Left lobe of liver (tissue), 2 donors: ENCODE measurements around the gene BRAF. TPM values are rescaled to one million over a fixed set of nuclear protein-coding genes. Genes with fewer than 3 reads are reported as not detected.
"Not testable (repeated sequence)": the region's sequence is repeated elsewhere in the genome, so short reads cannot be mapped to it uniquely, and the experiment has no call there.

ENCODE experiments used
- ATAC-seq: fragments of 200-7000 bp; cut with Tn5 transposase; one replicate; pipeline ENCODE4 v1.9.1; 2020; ENCODE audit warnings: mild to moderate bottlenecking, moderate library complexity
- DNase-seq: peaks from one replicate; pipeline ENCODE4 v3.0.0-alpha.2; 2020; ENCODE audit warnings: low spot score
- total RNA-seq: library from RNA; stranded (reverse); gene quantifications from one replicate; pipeline ENCODE4 v1.2.1, GENCODE V29; 2021
- donor health status: DM: no; HTN: no; CAD: no; lungs with moderate emphysema.
- donor health status: DM: no; HTN: yes; CAD: no.

BRAF gene
- total RNA-seq, 1 donor from 2014 or later: 9.0 TPM

DNA sequence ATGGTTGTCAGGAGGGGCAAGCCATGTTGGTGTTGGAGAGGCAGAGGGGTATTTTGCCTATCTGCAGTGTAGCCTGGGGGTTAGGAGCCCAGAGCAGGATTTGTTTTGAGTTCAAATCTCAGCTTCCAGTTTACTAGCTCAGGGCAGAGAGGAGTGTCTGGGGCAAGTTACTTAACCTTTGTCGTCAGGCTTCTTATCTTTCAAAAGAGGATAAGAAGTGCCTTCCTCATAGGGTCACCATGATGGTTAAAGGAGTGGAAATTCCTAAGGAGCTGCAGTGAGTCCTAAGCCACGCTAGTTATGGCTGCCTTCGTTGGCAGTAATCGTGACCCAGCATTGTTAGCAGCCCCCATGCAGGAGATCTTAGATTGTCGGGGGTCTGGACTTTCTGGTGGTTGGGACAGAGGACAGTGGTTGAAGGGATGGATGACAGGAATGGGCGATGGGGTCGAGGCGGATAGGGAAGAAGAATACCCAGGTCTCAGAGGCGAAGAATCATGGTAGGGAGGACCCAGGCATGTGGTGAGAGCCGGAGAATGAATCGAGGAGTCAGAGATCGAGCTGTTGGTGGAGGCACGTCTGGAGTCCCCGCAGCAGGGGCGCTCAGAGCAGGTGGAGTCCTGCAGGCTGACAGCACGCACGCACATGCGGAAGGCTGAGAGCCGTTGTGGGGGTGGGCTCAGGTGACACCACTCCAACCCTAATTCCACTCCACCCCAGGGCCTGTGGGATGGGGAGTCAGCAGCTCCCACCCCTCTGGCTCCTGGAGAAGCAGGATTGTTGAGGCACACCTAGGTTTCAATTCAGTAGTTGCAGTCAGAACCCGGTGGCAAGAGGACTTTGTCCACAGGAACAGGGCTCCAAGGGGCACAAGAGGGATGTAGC is 240.4 kb downstream of the BRAF start:
- ATAC-seq: no peak
- DNase-seq: no peak

- DNase-seq (peak; percentile 18), ATAC-seq (no peak)
These were observed 241.1 kb downstream of the BRAF start for GRCh38 chr7:140683657-140684056.

GRCh38 chr7:140681766-140682165 is 243.0 kb downstream of the BRAF start:
- ATAC-seq (no peak), DNase-seq (no peak)

GRCh38 chr7:140680886-140681285 is 243.8 kb downstream of the BRAF start:
- ATAC-seq (no peak), DNase-seq (no peak)

GRCh38 chr7:140679186-140679585 is 245.5 kb downstream of the BRAF start:
- DNase-seq: no peak
- ATAC-seq: no peak

- ATAC-seq (no peak), DNase-seq (no peak)
These were observed 246.0 kb downstream of the BRAF start for GRCh38 chr7:140678816-140679130.

- no peak for DNase-seq
- no peak for ATAC-seq
These were observed 246.5 kb downstream of the BRAF start for GRCh38 chr7:140678081-140678815.

DNA sequence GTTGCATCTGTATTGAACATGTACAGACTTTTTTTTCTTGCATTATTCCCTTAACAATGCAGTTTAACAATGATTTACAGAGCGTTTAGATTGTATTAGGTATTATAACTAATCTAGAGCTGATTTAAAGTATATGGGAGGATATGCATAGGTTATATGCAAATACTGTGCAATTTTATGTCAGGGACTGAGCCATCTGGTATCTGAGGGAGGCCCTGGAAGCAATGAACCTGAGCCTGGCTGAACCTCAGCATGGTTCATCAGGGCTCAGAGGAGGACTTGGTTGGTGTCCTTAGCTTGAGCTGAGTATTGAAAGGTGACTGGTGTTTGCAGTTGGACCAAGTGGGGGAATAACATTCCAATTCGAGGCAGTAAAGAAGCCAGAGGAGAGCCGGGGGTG is 247.2 kb downstream of the BRAF start:
- no peak for ATAC-seq

GRCh38 chr7:140676956-140677355 is 247.8 kb downstream of the BRAF start:
- not testable (repeated sequence) for ATAC-seq, DNase-seq

More for the DNA sequence above, 247.2 kb downstream of the BRAF start:
- no peak for DNase-seq

DNA sequence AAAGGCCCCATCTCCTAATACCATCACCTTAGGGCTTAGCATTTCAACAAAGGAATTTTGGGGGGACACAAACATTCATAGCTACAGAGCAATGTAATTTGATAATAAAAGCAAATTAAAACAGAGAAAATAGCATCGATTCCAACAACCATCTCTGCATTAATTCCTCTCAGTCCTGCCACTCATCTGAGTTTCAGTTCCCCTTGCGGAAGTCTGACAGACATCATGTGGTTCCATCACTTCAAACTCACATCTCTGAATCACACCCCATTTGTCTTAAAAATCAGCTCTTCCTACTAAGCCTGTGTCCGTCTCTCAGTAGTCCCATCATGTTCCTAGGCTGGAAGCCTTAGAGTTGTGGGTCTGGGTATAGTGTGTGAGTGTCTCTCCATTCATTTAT is 248.4 kb downstream of the BRAF start:
- no peak for ATAC-seq
- no peak for DNase-seq

- DNase-seq (no peak), ATAC-seq (no peak)
These were observed 249.0 kb downstream of the BRAF start for GRCh38 chr7:140675726-140676125.

DNA sequence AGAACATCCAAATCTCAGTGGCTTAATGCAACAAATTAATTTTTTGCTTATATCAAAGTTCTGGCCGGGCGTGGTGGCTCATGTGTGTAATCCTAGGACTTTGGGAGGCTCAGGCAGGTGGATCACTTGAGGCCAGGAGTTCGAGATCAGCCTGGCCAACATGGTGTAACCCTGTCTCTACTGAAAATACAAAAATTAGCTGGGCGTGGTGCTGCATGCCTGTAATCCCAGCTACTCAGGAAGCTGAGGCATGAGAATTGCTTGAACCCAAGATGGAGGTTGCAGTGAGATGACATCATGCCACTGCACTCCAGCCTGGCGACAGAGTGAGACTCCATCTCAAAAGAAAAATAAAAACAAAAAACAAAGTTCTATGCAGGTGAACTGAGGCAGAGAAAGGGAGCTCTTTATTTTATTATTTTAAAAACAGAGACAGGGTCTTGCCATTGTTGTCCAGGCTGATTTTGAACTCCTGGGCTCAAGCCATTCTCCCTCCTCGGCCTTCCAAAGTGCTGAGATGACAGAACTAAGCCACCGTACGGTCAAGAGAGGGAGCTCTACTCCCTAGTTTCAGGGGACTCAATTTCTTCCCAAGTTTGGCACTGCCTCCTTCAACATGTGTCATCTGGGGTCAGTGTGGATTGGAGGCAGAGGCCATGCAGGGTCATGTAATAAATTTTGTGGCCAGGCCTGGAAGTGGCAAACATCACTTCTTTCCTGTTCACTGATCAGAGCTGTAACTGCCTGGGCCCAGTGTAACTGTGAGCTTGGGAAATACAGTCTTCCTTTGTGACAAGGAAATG is 249.6 kb downstream of the BRAF start:
- ATAC-seq: peak; percentile 66
- no peak for DNase-seq

GRCh38 chr7:140674356-140674800 is 250.4 kb downstream of the BRAF start:
- DNase-seq (no peak), ATAC-seq (no peak)

- ATAC-seq (no peak), DNase-seq (no peak)
These were observed 251.0 kb downstream of the BRAF start for GRCh38 chr7:140673774-140674155.

GRCh38 chr7:140673063-140673773 is 251.5 kb downstream of the BRAF start:
- DNase-seq (peak; percentile 62), ATAC-seq (peak; percentile 61)

DNA sequence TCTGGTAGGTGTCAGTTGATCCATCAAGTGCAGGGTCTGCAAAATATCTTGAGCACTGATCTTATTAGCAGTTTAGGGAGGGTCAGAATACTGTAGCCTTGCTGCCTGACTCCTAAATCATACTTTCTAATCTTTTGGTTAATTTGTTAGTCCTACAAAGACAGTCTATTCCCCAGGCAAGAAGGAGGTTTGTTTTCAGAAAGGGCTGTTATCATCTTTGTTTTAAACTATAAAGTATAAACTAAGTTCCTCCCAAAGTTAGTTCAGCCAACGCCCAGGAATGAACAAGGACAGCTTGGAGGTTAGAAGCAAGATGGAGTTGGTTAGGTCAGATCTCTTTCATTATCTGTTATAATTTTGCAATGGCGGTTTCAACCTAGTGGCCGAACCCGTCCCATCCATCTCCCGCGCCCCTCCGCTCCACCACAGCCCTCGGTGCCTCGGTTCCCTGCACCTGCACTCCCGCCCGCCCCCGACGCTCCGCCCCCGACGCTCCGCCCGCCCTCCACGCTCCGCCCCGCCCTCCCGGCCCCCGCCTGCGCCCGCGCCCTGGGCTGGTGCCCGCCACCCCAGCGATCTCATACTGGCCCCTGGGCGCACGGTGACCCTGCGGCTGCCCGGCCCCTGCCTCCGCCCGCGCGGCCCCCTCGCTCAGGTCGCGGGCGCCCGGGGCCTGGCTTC is 252.2 kb downstream of the BRAF start, which contains the start of gene ADCK2:
TSS of gene ADCK2 (plus strand) at position 564 of the 681 bp plus-strand sequence. CDS start 386 bp downstream, outside the sequence.
- ATAC-seq: peak; percentile 88
- DNase-seq: peak; percentile 74

- ATAC-seq: no peak
- DNase-seq: no peak
These were observed 252.8 kb downstream of the BRAF start for GRCh38 chr7:140671966-140672365.

DNA sequence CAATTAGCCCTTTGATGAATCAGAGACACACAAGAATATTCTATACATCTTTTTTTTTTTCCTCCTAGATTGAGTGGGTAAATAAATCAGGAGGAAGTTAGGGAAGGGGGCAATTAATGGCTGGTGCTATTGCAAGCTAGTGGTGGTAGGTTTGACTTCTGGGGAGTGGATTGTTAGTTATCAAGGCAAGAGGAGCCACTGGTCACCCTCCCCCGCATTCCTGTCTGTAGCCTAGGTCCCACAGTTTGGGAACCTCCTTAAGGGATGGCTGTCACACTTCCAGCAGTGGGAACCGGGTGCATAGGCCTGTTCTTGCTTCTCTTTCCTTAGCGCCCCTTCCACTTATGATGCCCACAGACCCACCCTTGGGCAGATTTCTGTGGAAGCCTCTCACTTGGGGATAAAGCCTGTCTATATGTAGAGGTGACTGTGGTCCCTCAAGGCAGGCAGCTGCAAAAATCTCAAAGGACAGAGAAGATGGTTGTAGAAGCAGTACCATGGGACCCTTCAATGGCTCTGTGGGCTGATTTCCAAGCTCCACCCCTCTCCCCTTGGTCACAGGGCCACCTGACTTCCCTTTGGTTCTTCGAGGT is 254.3 kb downstream of the BRAF start:
- ATAC-seq (no peak), DNase-seq (no peak)

GRCh38 chr7:140669862-140670261 is 254.9 kb downstream of the BRAF start:
- DNase-seq, ATAC-seq: not testable (repeated sequence)

DNA sequence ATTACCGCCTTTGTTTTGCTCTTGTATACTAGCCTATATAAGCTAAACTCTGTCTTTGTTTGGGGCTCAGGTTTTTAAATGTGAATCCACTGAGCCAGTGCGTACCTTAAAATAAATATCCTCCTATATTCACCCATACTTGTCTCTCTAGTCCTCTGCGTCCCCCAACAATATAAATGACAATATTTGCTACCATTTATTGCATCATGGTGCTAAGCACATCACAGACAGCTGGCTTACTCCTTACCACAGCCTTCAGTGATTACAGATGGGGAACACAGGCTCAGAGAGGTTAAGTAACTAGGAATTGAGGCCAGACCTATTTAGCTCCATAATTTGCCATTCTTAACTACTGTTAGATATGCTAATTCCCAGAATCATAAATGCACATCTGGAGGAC is 255.4 kb downstream of the BRAF start:
- ATAC-seq (no peak), DNase-seq (no peak)
